Transverse colon (tissue), 3 donors: ENCODE measurements around the gene C11orf21.

Experiments used
- CTCF ChIP-seq, 5 experiments: fragments of 200-600 bp in 3 of 5; fragments of 450-650 bp in 2 of 5; sonication (generic) in 3 of 5; IDR thresholded peaks; 1 replicate in 2 of 5; 2 replicates in 3 of 5; pipeline ENCODE4 v1.5.1; 2016 to 2017; ENCODE audit warnings: antibody characterized with exemption in 5 of 5, inconsistent platforms in 3 of 5, mild to moderate bottlenecking in 2 of 5, moderate library complexity in 1 of 5
- POLR2A ChIP-seq: fragments of 450-650 bp; IDR thresholded peaks from one replicate; pipeline ENCODE4 v1.6.1; 2016; ENCODE audit warnings: antibody characterized with exemption, mild to moderate bottlenecking, moderate library complexity

GRCh38 chr11:2327032-2327431 lies 25.3 kb upstream of the C11orf21 start:
- TF ChIP-seq POLR2A (no peak), CTCF (IDR thresholded peaks at IDR 0.05) (no peak)
